Measurements from ENCODE around the gene VAT1.
"Not testable (repeated sequence)": the region's sequence is repeated elsewhere in the genome, so short reads cannot be mapped to it uniquely, and the experiment has no call there.

The VAT1 gene

GRCh38 chr17:43021741-43022512, at the start of gene VAT1:
Gene VAT1 (minus strand): TSS chr17:43022385. CDS start chr17:43022322, 63 bp downstream.
- peaks cover 32% of the 10 kb centered on the region for H3K79me2 ChIP-seq (ENCODE audit: control insufficient read depth, insufficient read depth, low read length, unreplicated experiment)
- H3K27ac ChIP-seq (ENCODE audit: low read depth, low read length), result peak within 1 kb of the TSS; percentile 85
- H2AFZ ChIP-seq (ENCODE audit: low read length, unreplicated experiment), result peak within 1 kb of the TSS; percentile 73
- peaks cover 18% of the 10 kb centered on the region for H3K4me1 ChIP-seq (ENCODE audit: control insufficient read depth, insufficient read depth, low read length, unreplicated experiment)
- H3K36me3 ChIP-seq (ENCODE audit: insufficient read depth, low read length), result peaks cover 17% of the 10 kb centered on the region; the same call in 1 of the 2 replicates
- H3K27me3 ChIP-seq (ENCODE audit: insufficient read depth, low read length), result no peaks in the 10 kb centered on the region; the same call in 1 of the 2 replicates
- peak within 1 kb of the TSS; percentile 98 for H3K4me3 ChIP-seq (ENCODE audit: low read depth, low read length)

GRCh38 chr17:43070872-43071271, 48.7 kb upstream of the VAT1 start:
- Histone ChIP-seq H3K27me3 (ENCODE audit: insufficient read depth, low read length) (no peaks in the 10 kb centered on the region), H3K27ac (ENCODE audit: low read depth, low read length) (no peak overlapping the region), H3K4me3 (ENCODE audit: low read depth, low read length) (no peak overlapping the region), H3K79me2 (ENCODE audit: control insufficient read depth, insufficient read depth, low read length, unreplicated experiment) (no peaks in the 10 kb centered on the region), H3K36me3 (ENCODE audit: insufficient read depth, low read length) (peaks cover 16% of the 10 kb centered on the region), H2AFZ (ENCODE audit: low read length, unreplicated experiment) (no peak overlapping the region), H3K4me1 (ENCODE audit: control insufficient read depth, insufficient read depth, low read length, unreplicated experiment) (no peaks in the 10 kb centered on the region)

GRCh38 chr17:43070257-43070656, 48.1 kb upstream of the VAT1 start:
- H3K27ac ChIP-seq (ENCODE audit: low read depth, low read length), result no peak overlapping the region
- no peak overlapping the region for H3K4me3 ChIP-seq (ENCODE audit: low read depth, low read length)
- H3K27me3 ChIP-seq (ENCODE audit: insufficient read depth, low read length), result no peaks in the 10 kb centered on the region
- peaks cover 16% of the 10 kb centered on the region for H3K36me3 ChIP-seq (ENCODE audit: insufficient read depth, low read length)
- no peaks in the 10 kb centered on the region for H3K79me2 ChIP-seq (ENCODE audit: control insufficient read depth, insufficient read depth, low read length, unreplicated experiment)
- H2AFZ ChIP-seq (ENCODE audit: low read length, unreplicated experiment), result no peak overlapping the region
- H3K4me1 ChIP-seq (ENCODE audit: control insufficient read depth, insufficient read depth, low read length, unreplicated experiment), result no peaks in the 10 kb centered on the region

GRCh38 chr17:43069368-43069898, 47.2 kb upstream of the VAT1 start:
- H3K27me3 ChIP-seq (ENCODE audit: insufficient read depth, low read length), result no peaks in the 10 kb centered on the region
- peaks cover 16% of the 10 kb centered on the region for H3K36me3 ChIP-seq (ENCODE audit: insufficient read depth, low read length)
- H3K4me1 ChIP-seq (ENCODE audit: control insufficient read depth, insufficient read depth, low read length, unreplicated experiment), result no peaks in the 10 kb centered on the region
- no peak overlapping the region for H2AFZ ChIP-seq (ENCODE audit: low read length, unreplicated experiment)
- no peak overlapping the region for H3K4me3 ChIP-seq (ENCODE audit: low read depth, low read length)
- no peak overlapping the region for H3K27ac ChIP-seq (ENCODE audit: low read depth, low read length)
- no peaks in the 10 kb centered on the region for H3K79me2 ChIP-seq (ENCODE audit: control insufficient read depth, insufficient read depth, low read length, unreplicated experiment)

- no peak overlapping the region for H3K4me3 ChIP-seq (ENCODE audit: low read depth, low read length)
- no peak overlapping the region for H2AFZ ChIP-seq (ENCODE audit: low read length, unreplicated experiment)
- no peaks in the 10 kb centered on the region for H3K27me3 ChIP-seq (ENCODE audit: insufficient read depth, low read length)
- no peaks in the 10 kb centered on the region for H3K79me2 ChIP-seq (ENCODE audit: control insufficient read depth, insufficient read depth, low read length, unreplicated experiment)
- no peak overlapping the region for H3K27ac ChIP-seq (ENCODE audit: low read depth, low read length)
- no peaks in the 10 kb centered on the region for H3K4me1 ChIP-seq (ENCODE audit: control insufficient read depth, insufficient read depth, low read length, unreplicated experiment)
- peaks cover 16% of the 10 kb centered on the region for H3K36me3 ChIP-seq (ENCODE audit: insufficient read depth, low read length)
Measured at GRCh38 chr17:43068570-43069367, 46.6 kb upstream of the VAT1 start.

GRCh38 chr17:43062984-43063638, 40.9 kb upstream of the VAT1 start:
- H3K27ac ChIP-seq (ENCODE audit: low read depth, low read length), result no peak overlapping the region
- H3K79me2 ChIP-seq (ENCODE audit: control insufficient read depth, insufficient read depth, low read length, unreplicated experiment), result no peaks in the 10 kb centered on the region
- no peak overlapping the region for H3K4me3 ChIP-seq (ENCODE audit: low read depth, low read length)
- no peaks in the 10 kb centered on the region for H3K27me3 ChIP-seq (ENCODE audit: insufficient read depth, low read length)
- no peaks in the 10 kb centered on the region for H3K4me1 ChIP-seq (ENCODE audit: control insufficient read depth, insufficient read depth, low read length, unreplicated experiment)
- H2AFZ ChIP-seq (ENCODE audit: low read length, unreplicated experiment), result no peak overlapping the region
- peaks cover 14% of the 10 kb centered on the region for H3K36me3 ChIP-seq (ENCODE audit: insufficient read depth, low read length)

- no peak overlapping the region for H3K4me3 ChIP-seq (ENCODE audit: low read depth, low read length)
- H3K4me1 ChIP-seq (ENCODE audit: control insufficient read depth, insufficient read depth, low read length, unreplicated experiment), result no peaks in the 10 kb centered on the region
- no peaks in the 10 kb centered on the region for H3K27me3 ChIP-seq (ENCODE audit: insufficient read depth, low read length)
- H2AFZ ChIP-seq (ENCODE audit: low read length, unreplicated experiment), result no peak overlapping the region
- no peak overlapping the region for H3K27ac ChIP-seq (ENCODE audit: low read depth, low read length)
- peaks cover 3% of the 10 kb centered on the region; the same call in 1 of the 2 replicates for H3K36me3 ChIP-seq (ENCODE audit: insufficient read depth, low read length)
- H3K79me2 ChIP-seq (ENCODE audit: control insufficient read depth, insufficient read depth, low read length, unreplicated experiment), result no peaks in the 10 kb centered on the region
Measured at GRCh38 chr17:43056051-43056450, 33.9 kb upstream of the VAT1 start.

GRCh38 chr17:43053008-43053407, 30.8 kb upstream of the VAT1 start:
- H3K4me3 ChIP-seq (ENCODE audit: low read depth, low read length); H3K79me2 ChIP-seq (ENCODE audit: control insufficient read depth, insufficient read depth, low read length, unreplicated experiment); H3K4me1 ChIP-seq (ENCODE audit: control insufficient read depth, insufficient read depth, low read length, unreplicated experiment); H3K27me3 ChIP-seq (ENCODE audit: insufficient read depth, low read length); H3K36me3 ChIP-seq (ENCODE audit: insufficient read depth, low read length); H2AFZ ChIP-seq (ENCODE audit: low read length, unreplicated experiment); H3K27ac ChIP-seq (ENCODE audit: low read depth, low read length): not testable (repeated sequence)

- H3K79me2 ChIP-seq (ENCODE audit: control insufficient read depth, insufficient read depth, low read length, unreplicated experiment), result no peaks in the 10 kb centered on the region
- H3K4me1 ChIP-seq (ENCODE audit: control insufficient read depth, insufficient read depth, low read length, unreplicated experiment), result no peaks in the 10 kb centered on the region
- H3K36me3 ChIP-seq (ENCODE audit: insufficient read depth, low read length), result peaks cover 3% of the 10 kb centered on the region; the same call in 1 of the 2 replicates
- no peaks in the 10 kb centered on the region for H3K27me3 ChIP-seq (ENCODE audit: insufficient read depth, low read length)
- H3K4me3 ChIP-seq (ENCODE audit: low read depth, low read length), result no peak overlapping the region
- no peak overlapping the region for H3K27ac ChIP-seq (ENCODE audit: low read depth, low read length)
- no peak overlapping the region for H2AFZ ChIP-seq (ENCODE audit: low read length, unreplicated experiment)
Measured at GRCh38 chr17:43051969-43052368, 29.8 kb upstream of the VAT1 start.

- Histone ChIP-seq H3K4me3 (ENCODE audit: low read depth, low read length) (no peak overlapping the region), H3K79me2 (ENCODE audit: control insufficient read depth, insufficient read depth, low read length, unreplicated experiment) (no peaks in the 10 kb centered on the region), H2AFZ (ENCODE audit: low read length, unreplicated experiment) (no peak overlapping the region), H3K36me3 (ENCODE audit: insufficient read depth, low read length) (peaks cover 7% of the 10 kb centered on the region; the same call in 1 of the 2 replicates), H3K27ac (ENCODE audit: low read depth, low read length) (no peak overlapping the region), H3K4me1 (ENCODE audit: control insufficient read depth, insufficient read depth, low read length, unreplicated experiment) (no peaks in the 10 kb centered on the region), H3K27me3 (ENCODE audit: insufficient read depth, low read length) (no peaks in the 10 kb centered on the region)
Measured at GRCh38 chr17:43044024-43044423, 21.8 kb upstream of the VAT1 start.
